Measurements from ENCODE around the gene EHMT1. TPM values are rescaled to one million over a fixed set of nuclear protein-coding genes. Genes with fewer than 3 reads are reported as not detected.

EHMT1 gene
- total and polyA plus RNA-seq, 2 of the 8 experiments (the other 6 are each of a cell fraction or from before 2014, with no cell fraction given): 95.7 to 163 TPM

DNA sequence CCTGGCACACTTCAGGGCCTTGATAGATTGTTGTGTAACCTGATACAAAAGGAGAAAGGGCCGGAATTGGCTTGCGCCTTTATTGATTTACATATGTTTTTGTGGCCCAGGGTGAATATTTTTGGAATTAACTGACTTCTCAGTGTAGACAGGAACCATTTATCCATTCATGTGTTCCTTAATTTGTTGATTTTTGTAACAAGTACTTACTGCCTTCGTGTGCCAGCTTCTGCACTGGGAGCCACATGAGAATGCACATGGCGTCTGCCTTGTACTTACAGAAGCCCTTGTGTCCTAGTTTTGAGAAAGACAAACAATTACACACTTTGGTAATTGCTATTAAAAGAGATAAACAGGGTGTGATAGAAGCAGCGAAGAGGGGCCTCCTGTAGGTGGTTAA lies 26.4 kb downstream of the EHMT1 start:
- H3K4me2 ChIP-seq (ENCODE audit: insufficient read depth in 1 of 2, low read depth in 2 of 2, low read length in 2 of 2): no peak overlapping the region
- H3K23ac ChIP-seq (ENCODE audit: insufficient read length): no peak overlapping the region
- H3K56ac ChIP-seq (replicated peaks; ENCODE audit: insufficient read length, low read depth, low read length): no peak overlapping the region
- H3K9me3 ChIP-seq (ENCODE audit: insufficient read depth in 2 of 2, low read depth in 1 of 2, low read length in 1 of 2): 0 out of 4 replicates have a peak, but pooled peaks cover 0 to 2% of the 10 kb centered on the region in 2 experiments
- H4K20me1 ChIP-seq (replicated peaks in 1 of 2; ENCODE audit: control insufficient read depth in 1 of 2, insufficient read depth in 2 of 2, low read length in 2 of 2): peaks cover 17 to 29% of the 10 kb centered on the region in 2 experiments
- no peak overlapping the region for H2BK12ac ChIP-seq (ENCODE audit: low read depth, low read length)
- no peak overlapping the region for H3K27ac ChIP-seq (ENCODE audit: low read depth, low read length)
- no peak overlapping the region for H3K9ac ChIP-seq (replicated peaks in 1 of 4; ENCODE audit: extremely low read depth in 1 of 4, low read depth in 3 of 4, low read length in 3 of 4)
- FAIRE-seq (no peak), DNase-seq (ENCODE audit: low read depth in 1 of 2, low spot score in 2 of 2) (no peak)
- H3K14ac ChIP-seq (ENCODE audit: insufficient read length): no peak overlapping the region
- CTCF ChIA-PET (ENCODE audit: partially characterized antibody): no interaction called here
- no peak overlapping the region for H3K18ac ChIP-seq (ENCODE audit: extremely low read depth, low read length)
- H2BK20ac ChIP-seq (ENCODE audit: low read length): no peak overlapping the region
- WGBS, 2 experiments (ENCODE audit: extremely low coverage in 1 of 2, insufficient coverage in 1 of 2, insufficient read length in 1 of 2, insufficient replicate concordance in 2 of 2, low coverage in 1 of 2, low lambda C conversion rate in 2 of 2, missing lambda C conversion rate in 1 of 2): 88% methylated on average over 5 of the region's 5 CpGs; no CpG with 5 or more reads in 1 of the 2 experiments
- TF ChIP-seq SIX5 (IDR thresholded peaks at IDR 0.05; ENCODE audit: low read depth, low read length) (no peak), ASH2L (IDR thresholded peaks at IDR 0.05; ENCODE audit: low read length) (no peak), TAF7 (optimal IDR thresholded peaks at IDR 0.05; ENCODE audit: borderline replicate concordance, low read depth, low read length) (no peak)
- H2BK5ac ChIP-seq (ENCODE audit: low read depth, low read length): no peak overlapping the region
- H2AK5ac ChIP-seq (ENCODE audit: low read depth, low read length): no peak overlapping the region
- H3K4me1 ChIP-seq (replicated peaks in 1 of 4; ENCODE audit: control insufficient read depth in 3 of 4, insufficient read depth in 4 of 4, low read length in 3 of 4): peaks cover 0 to 3% (median 0%) of the 10 kb centered on the region in 4 experiments; a peak in 1 of 7 replicates
- H4K91ac ChIP-seq (replicated peaks; ENCODE audit: insufficient read length, low read length): no peak overlapping the region
- H2BK120ac ChIP-seq (replicated peaks; ENCODE audit: low read depth, low read length): no peak overlapping the region
- H2AFZ ChIP-seq (ENCODE audit: low read length): no peak overlapping the region
- H3K79me1 ChIP-seq (ENCODE audit: low read depth, low read length): peaks cover 28% of the 10 kb centered on the region
- no peak overlapping the region for H4K5ac ChIP-seq (ENCODE audit: insufficient read length, low read depth, low read length)
- H4K8ac ChIP-seq (ENCODE audit: extremely low read depth, insufficient read depth, low read length): no peak overlapping the region
- H2BK15ac ChIP-seq (ENCODE audit: low read length): no peak overlapping the region
- no peaks in the 10 kb centered on the region for H3K27me3 ChIP-seq (replicated peaks in 1 of 4; ENCODE audit: control insufficient read depth in 3 of 4, extremely low read depth in 1 of 4, insufficient read depth in 3 of 4, low read length in 3 of 4)
- peaks cover 18 to 95% of the 10 kb centered on the region in 2 experiments for H3K79me2 ChIP-seq (ENCODE audit: control insufficient read depth in 1 of 2, insufficient read depth in 2 of 2, low read length in 2 of 2)
- no peaks in the 10 kb centered on the region for H3K23me2 ChIP-seq (ENCODE audit: low read depth, low read length)
- POLR2A ChIA-PET (ENCODE audit: partially characterized antibody): interaction anchor here (2.2 kb wide), 1 partner anchor 27 kb away, joined by 6 read pairs; the partner anchor contains the start of gene EHMT1
- no peak overlapping the region for H3K4ac ChIP-seq (replicated peaks; ENCODE audit: insufficient read length, low read depth, low read length)
- peaks cover 0 to 13% (median 0%) of the 10 kb centered on the region in 4 experiments; a peak in 2 of 8 replicates for H3K36me3 ChIP-seq (ENCODE audit: control insufficient read depth in 2 of 4, insufficient read depth in 4 of 4, low read length in 3 of 4)
- H3K4me3 ChIP-seq (ENCODE audit: extremely low read depth in 1 of 4, insufficient read depth in 2 of 4, low read depth in 3 of 4, low read length in 4 of 4): no peak overlapping the region

Data from H1 (cell line).